AG10803 (cell line): ENCODE results near the gene MGAT5.

Source experiments
- DNase-seq: peaks from one replicate; pipeline ENCODE4 v3.0.0; 2010; ENCODE audit warnings: low read depth
- H3K4me3 ChIP-seq: 2 replicates; pipeline ENCODE4 v1.5.1; 2011; ENCODE audit warnings: mild to moderate bottlenecking, low read length, control low read depth
- CTCF ChIP-seq: conservative IDR thresholded peaks from 2 replicates; pipeline ENCODE4 v1.5.1; 2011; ENCODE audit warnings: mild to moderate bottlenecking, low read length, control low read depth, inconsistent platforms

The MGAT5 gene

DNA sequence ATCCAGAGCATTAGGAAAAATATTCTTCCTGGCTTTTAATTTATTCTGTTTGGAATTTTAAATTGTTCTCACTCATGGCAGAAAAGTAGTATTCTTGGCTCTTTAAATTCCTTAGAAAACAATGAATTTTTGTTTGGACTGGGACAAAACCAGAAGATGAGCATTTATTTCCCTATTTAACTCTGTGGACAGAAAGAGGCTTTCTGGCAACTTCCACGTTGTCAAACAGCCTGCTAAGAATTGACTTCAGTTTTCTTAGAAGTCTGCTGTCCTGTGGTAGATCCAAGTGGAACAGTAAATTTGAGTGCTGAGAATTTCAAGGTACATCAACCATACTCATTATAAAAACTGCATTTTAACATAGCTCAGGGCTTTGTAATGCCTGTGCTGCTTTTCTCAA, 83.8 kb downstream of the MGAT5 start:
- H3K4me3 ChIP-seq, result no peak overlapping the region
- TF ChIP-seq CTCF, result no peak
- DNase-seq, result no peak

DNA sequence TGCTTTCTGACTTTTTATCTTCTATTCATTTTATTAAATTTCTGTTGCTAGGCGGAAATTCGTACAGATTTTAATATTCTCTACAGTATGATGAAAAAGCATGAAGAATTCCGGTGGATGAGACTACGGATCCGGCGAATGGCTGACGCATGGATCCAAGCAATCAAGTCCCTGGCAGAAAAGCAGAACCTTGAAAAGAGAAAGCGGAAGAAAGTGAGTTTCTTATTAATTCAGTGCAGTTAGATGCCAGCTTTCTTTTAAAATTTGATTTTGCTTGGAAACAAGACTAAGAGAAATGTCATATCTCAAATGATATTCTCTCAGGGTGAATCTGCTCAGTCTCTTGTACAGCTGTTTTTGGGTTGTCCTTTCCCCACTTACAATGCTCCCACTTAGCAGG, 84.3 kb downstream of the MGAT5 start:
- TF ChIP-seq CTCF, result no peak
- no peak for DNase-seq
- H3K4me3 ChIP-seq, result no peak overlapping the region

DNA sequence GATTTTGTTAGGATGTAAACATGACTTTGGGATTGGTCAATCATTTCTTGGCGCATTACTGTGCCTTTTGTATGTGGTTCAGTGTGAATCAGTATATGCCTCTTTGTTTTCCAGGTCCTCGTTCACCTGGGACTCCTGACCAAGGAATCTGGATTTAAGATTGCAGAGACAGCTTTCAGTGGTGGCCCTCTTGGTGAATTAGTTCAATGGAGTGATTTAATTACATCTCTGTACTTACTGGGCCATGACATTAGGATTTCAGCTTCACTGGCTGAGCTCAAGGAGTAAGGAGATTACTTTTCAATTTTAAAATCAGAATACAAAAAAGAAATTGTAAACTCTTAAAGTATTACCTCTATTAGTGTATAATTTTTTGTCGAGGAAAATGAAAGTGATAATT, 87.6 kb downstream of the MGAT5 start:
- H3K4me3 ChIP-seq, result no peak overlapping the region
- no peak for TF ChIP-seq CTCF
- DNase-seq, result no peak

GRCh38 chr2:134344954-134345697, 91.3 kb downstream of the MGAT5 start:
- H3K4me3 ChIP-seq, result no peak overlapping the region
- no peak for TF ChIP-seq CTCF
- DNase-seq, result no peak

- no peak for DNase-seq
- TF ChIP-seq CTCF, result no peak
- no peak overlapping the region for H3K4me3 ChIP-seq
These were observed 92.3 kb downstream of the MGAT5 start for GRCh38 chr2:134346141-134346540.

DNA sequence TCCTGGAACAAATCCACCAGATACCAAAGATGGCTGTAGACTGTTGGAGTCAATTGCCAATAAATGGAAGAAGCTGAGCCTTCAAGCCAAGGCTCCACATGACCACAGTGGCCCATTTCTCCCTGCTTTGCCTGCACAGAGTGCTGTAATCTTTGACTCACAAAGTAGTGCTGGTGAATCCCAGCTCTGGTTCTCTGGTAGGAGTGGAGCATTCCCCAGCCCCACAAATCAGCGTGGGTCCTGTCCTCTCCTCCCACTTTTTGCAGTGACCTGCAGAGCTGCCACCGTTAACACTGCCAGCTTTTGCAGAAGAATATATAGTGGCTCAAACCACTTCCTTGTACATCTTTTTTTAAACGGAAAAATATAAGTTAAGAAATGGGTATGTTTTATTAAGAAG, 93.9 kb downstream of the MGAT5 start:
- H3K4me3 ChIP-seq, result no peak overlapping the region
- no peak for TF ChIP-seq CTCF
- no peak for DNase-seq

- peak; percentile 63 for DNase-seq
- TF ChIP-seq CTCF, result no peak
- no peak overlapping the region for H3K4me3 ChIP-seq
These were observed 94.4 kb downstream of the MGAT5 start for GRCh38 chr2:134348239-134348638.
